HCT116 (cell line): Measurements from ENCODE around the gene PLEKHM3. TPM values are rescaled to one million over a fixed set of nuclear protein-coding genes. Genes with fewer than 3 reads are reported as not detected.

Experiments used
- ATAC-seq: fragments of 200-7000 bp; cut with Tn5 transposase; 2 replicates; pipeline ENCODE4 v1.9.1; 2020; ENCODE audit warnings: mild to moderate bottlenecking, moderate library complexity
- BruUV-seq: library from RNA; stranded (reverse); fragments of 400-500 nt; replicated peaks from 2 replicates; lab custom pipeline; 2021; lab: Mats Ljungman, UMichigan
- CTCF ChIA-PET: fragments of 300-600 bp; sonication (Branson Sonifier 250); formaldehyde crosslinking; loops from one replicate; lab custom pipeline; 2021; ENCODE audit warnings: antibody characterized with exemption; lab: Charles Lee
- POLR2A ChIA-PET: fragments of 300-600, 350-600 bp; sonication (Branson Sonifier 250); formaldehyde crosslinking; loops from one replicate; lab custom pipeline; 2021; ENCODE audit warnings: antibody characterized with exemption; lab: Charles Lee
- RAD21 ChIA-PET, 2 experiments: fragments of 300-600 bp; sonication (Branson Sonifier 250); formaldehyde crosslinking; loops; one replicate each; lab custom pipeline; 2023; ENCODE audit warnings: low total read pairs in 2 of 2; ENCODE audit not compliant: uncharacterized antibody in 2 of 2, unreplicated experiment in 2 of 2, low non-redundant PET in 1 of 2; lab: Charles Lee
- DNase-seq: peaks from one replicate; pipeline ENCODE4 v3.0.0-alpha.2; 2010; ENCODE audit warnings: low read depth, low spot score
- H2AFZ ChIP-seq: fragments of 200-600 bp; shearing (Covaris generic), sonication (generic); 2 replicates; pipeline ENCODE4 v1.6.1; 2017; ENCODE audit warnings: low read depth, mixed run types, mixed read lengths, antibody characterized with exemption, low read length; ENCODE audit not compliant: poor library complexity, severe bottlenecking
- H3K27ac ChIP-seq: 2 replicates; pipeline ENCODE4 v1.5.1; 2012; ENCODE audit warnings: low read depth, low read length
- H3K27me3 ChIP-seq: fragments of 200-600 bp; sonication (generic); 2 replicates; pipeline ENCODE4 v1.6.1; 2016; ENCODE audit warnings: mixed run types, low read length, mixed read lengths; ENCODE audit not compliant: insufficient read depth
- H3K36me3 ChIP-seq, 2 experiments: fragments of 200-500 bp in 1 of 2; fragments of 200-600 bp in 1 of 2; sonication (Bioruptor generic) in 1 of 2; sonication (generic) in 1 of 2; 2 replicates each; pipeline versions ENCODE4 v1.5.1 to v1.6.1; 2014 to 2016; ENCODE audit warnings: low read length in 2 of 2, inconsistent platforms in 1 of 2, mixed read lengths in 1 of 2, mixed run types in 1 of 2; ENCODE audit not compliant: insufficient read depth in 2 of 2, control insufficient read depth in 1 of 2
- H3K4me1 ChIP-seq, 2 experiments: fragments of 200-600 bp in 1 of 2; sonication (generic) in 1 of 2; 2 replicates each; pipeline versions ENCODE4 v1.5.1 to v1.6.1; 2012 to 2017; ENCODE audit warnings: low read length in 2 of 2, inconsistent platforms in 1 of 2, mild to moderate bottlenecking in 1 of 2, mixed read lengths in 1 of 2, mixed run types in 1 of 2, moderate library complexity in 1 of 2; ENCODE audit not compliant: insufficient read depth in 2 of 2, control insufficient read depth in 1 of 2
- H3K4me2 ChIP-seq: fragments of 200-600 bp; sonication (generic); 2 replicates; pipeline ENCODE4 v1.6.1; 2017; ENCODE audit warnings: mixed run types, low read length, mixed read lengths
- H3K4me3 ChIP-seq, 2 experiments: fragments of 200-600 bp in 1 of 2; sonication (generic) in 1 of 2; replicated peaks in 1 of 2; 2 replicates each; pipeline ENCODE4 v1.5.1; 2011 to 2016; ENCODE audit warnings: low read length in 2 of 2, control low read depth in 1 of 2, low read depth in 1 of 2, mild to moderate bottlenecking in 1 of 2, mixed read lengths in 1 of 2, mixed run types in 1 of 2
- H3K79me2 ChIP-seq: fragments of 200-600 bp; sonication (generic); 2 replicates; pipeline ENCODE4 v1.6.1; 2017; ENCODE audit warnings: mild to moderate bottlenecking, mixed run types, low read length, moderate library complexity, mixed read lengths; ENCODE audit not compliant: insufficient read depth
- H3K9ac ChIP-seq: fragments of 200-600 bp; sonication (generic); 2 replicates; pipeline ENCODE4 v1.6.1; 2016; ENCODE audit warnings: low read length, mixed read lengths
- H3K9me2 ChIP-seq: fragments of 200-600 bp; sonication (generic), shearing (Covaris generic); 2 replicates; pipeline ENCODE4 v1.6.1; 2017; ENCODE audit warnings: mixed run types, mild to moderate bottlenecking, moderate library complexity; ENCODE audit not compliant: insufficient read depth
- H3K9me3 ChIP-seq, 2 experiments: fragments of 200-500 bp in 1 of 2; fragments of 200-600 bp in 1 of 2; sonication (Bioruptor generic) in 1 of 2; sonication (generic) in 1 of 2; 2 replicates each; pipeline ENCODE4 v1.6.1; 2014 to 2017; ENCODE audit warnings: low read length in 2 of 2, mixed read lengths in 2 of 2, inconsistent platforms in 1 of 2, low read depth in 1 of 2, mild to moderate bottlenecking in 1 of 2, mixed run types in 1 of 2, moderate library complexity in 1 of 2; ENCODE audit not compliant: control insufficient read depth in 1 of 2, insufficient read depth in 1 of 2
- H4K20me1 ChIP-seq: fragments of 200-600 bp; sonication (generic), shearing (Covaris generic); 2 replicates; pipeline ENCODE4 v1.6.1; 2017; ENCODE audit warnings: mixed run types, mild to moderate bottlenecking, moderate library complexity; ENCODE audit not compliant: insufficient read depth
- CEBPB ChIP-seq: IDR thresholded peaks from 2 replicates; pipeline ENCODE4 v1.6.1; 2012; ENCODE audit warnings: low read depth
- EGR1 ChIP-seq: IDR thresholded peaks from 2 replicates; pipeline ENCODE4 v1.6.1; 2012; ENCODE audit warnings: low read depth
- EZH2 ChIP-seq: fragments of 200-600 bp; sonication (generic); IDR thresholded peaks from 2 replicates; pipeline ENCODE4 v1.6.1; 2017; ENCODE audit warnings: antibody characterized with exemption, mixed run types
- FOSL1 ChIP-seq: IDR thresholded peaks from 2 replicates; pipeline ENCODE4 v1.6.1; 2012; ENCODE audit warnings: low read depth
- RAD21 ChIP-seq: IDR thresholded peaks from 2 replicates; pipeline ENCODE4 v1.6.1; 2012; ENCODE audit warnings: low read depth, mild to moderate bottlenecking
- TCF7L2 ChIP-seq: IDR thresholded peaks from 2 replicates; pipeline ENCODE4 v1.7.0; 2011; ENCODE audit warnings: borderline replicate concordance, inconsistent platforms; ENCODE audit not compliant: insufficient read depth, insufficient read length; ENCODE audit errors: extremely low read depth
- YY1 ChIP-seq: IDR thresholded peaks from 2 replicates; pipeline ENCODE4 v1.6.1; 2011; ENCODE audit warnings: low read length, low read depth, moderate library complexity, mild to moderate bottlenecking; ENCODE audit not compliant: insufficient replicate concordance; ENCODE audit errors: extremely low read depth
- ZFX ChIP-seq: fragments of 450-650 bp; IDR thresholded peaks from 2 replicates; pipeline ENCODE4 v1.6.1; 2017
- intact Hi-C: fragments of 100-400 bp; cut with micrococcal nuclease; formaldehyde crosslinking; loops from 2 replicates; pipeline ENCODE4 v1.10.0; 2022
- total RNA-seq: library from RNA; stranded (reverse); gene quantifications from one replicate; pipeline ENCODE4 v1.2.1, GENCODE V29; 2021; ENCODE audit not compliant: unreplicated experiment
- TF ChIP-seq, protein P1 (sequence below): IDR thresholded peaks from 2 replicates; pipeline ENCODE4 v1.6.1; 2012; ENCODE audit warnings: low read depth
- TF ChIP-seq, protein P2 (sequence below): IDR thresholded peaks from 2 replicates; pipeline ENCODE4 v1.6.1; 2012
- TF ChIP-seq, protein P3 (sequence below): IDR thresholded peaks from 2 replicates; pipeline ENCODE4 v1.6.1; 2012
- TF ChIP-seq, protein P4 (sequence below), 3 experiments: fragments of 200-600 bp in 1 of 3; sonication (generic) in 1 of 3; IDR thresholded peaks in 2 of 3; conservative IDR thresholded peaks in 1 of 3; 2 replicates each; pipeline ENCODE4 v1.5.1; 2012 to 2017; ENCODE audit warnings: low read depth in 2 of 3, low read length in 2 of 3, antibody characterized with exemption in 1 of 3, borderline replicate concordance in 1 of 3, control low read depth in 1 of 3, mild to moderate bottlenecking in 1 of 3, mixed read lengths in 1 of 3, mixed run types in 1 of 3, moderate library complexity in 1 of 3; ENCODE audit not compliant: insufficient read depth in 1 of 3

The PLEKHM3 gene
- total RNA-seq, 1 experiment from 2014 or later: 6.3 TPM

DNA sequence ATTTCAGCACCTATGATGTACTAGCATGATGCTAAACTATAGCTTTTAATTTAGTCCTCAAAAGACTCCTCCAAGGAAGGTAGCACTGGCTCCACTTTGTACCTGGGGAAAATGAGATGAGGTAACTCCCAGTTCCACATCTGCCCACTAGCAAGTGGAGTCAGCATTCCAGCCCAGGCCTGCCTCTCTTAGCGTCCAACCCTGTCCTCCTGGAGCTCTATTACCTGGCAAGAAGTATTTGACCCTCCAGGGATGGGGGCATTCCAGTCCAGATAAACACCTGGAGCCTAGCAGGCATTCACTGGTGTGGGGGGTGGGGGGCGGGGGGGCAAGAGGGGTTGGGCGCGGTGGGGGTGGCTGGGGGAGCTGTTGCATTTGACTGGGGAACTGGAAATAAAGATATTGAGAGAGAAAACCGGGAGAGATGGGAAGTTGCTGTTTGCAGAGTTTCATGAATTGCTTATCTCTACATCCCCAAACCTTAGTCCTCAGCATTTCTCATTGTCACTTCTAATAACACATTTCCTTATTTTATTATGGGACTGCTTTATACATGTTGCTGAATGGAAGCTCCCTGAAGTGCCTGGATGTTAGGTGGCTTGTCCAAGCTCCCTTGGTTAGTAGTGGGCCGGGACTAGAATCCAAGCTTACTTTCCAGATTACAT, 233.6 kb downstream of the PLEKHM3 start (continued):
- TF ChIP-seq, protein P1, sequence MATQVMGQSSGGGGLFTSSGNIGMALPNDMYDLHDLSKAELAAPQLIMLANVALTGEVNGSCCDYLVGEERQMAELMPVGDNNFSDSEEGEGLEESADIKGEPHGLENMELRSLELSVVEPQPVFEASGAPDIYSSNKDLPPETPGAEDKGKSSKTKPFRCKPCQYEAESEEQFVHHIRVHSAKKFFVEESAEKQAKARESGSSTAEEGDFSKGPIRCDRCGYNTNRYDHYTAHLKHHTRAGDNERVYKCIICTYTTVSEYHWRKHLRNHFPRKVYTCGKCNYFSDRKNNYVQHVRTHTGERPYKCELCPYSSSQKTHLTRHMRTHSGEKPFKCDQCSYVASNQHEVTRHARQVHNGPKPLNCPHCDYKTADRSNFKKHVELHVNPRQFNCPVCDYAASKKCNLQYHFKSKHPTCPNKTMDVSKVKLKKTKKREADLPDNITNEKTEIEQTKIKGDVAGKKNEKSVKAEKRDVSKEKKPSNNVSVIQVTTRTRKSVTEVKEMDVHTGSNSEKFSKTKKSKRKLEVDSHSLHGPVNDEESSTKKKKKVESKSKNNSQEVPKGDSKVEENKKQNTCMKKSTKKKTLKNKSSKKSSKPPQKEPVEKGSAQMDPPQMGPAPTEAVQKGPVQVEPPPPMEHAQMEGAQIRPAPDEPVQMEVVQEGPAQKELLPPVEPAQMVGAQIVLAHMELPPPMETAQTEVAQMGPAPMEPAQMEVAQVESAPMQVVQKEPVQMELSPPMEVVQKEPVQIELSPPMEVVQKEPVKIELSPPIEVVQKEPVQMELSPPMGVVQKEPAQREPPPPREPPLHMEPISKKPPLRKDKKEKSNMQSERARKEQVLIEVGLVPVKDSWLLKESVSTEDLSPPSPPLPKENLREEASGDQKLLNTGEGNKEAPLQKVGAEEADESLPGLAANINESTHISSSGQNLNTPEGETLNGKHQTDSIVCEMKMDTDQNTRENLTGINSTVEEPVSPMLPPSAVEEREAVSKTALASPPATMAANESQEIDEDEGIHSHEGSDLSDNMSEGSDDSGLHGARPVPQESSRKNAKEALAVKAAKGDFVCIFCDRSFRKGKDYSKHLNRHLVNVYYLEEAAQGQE: no peak
- TF ChIP-seq RAD21: no peak
- TF ChIP-seq, protein P2, sequence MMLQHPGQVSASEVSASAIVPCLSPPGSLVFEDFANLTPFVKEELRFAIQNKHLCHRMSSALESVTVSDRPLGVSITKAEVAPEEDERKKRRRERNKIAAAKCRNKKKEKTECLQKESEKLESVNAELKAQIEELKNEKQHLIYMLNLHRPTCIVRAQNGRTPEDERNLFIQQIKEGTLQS: no peak

DNA sequence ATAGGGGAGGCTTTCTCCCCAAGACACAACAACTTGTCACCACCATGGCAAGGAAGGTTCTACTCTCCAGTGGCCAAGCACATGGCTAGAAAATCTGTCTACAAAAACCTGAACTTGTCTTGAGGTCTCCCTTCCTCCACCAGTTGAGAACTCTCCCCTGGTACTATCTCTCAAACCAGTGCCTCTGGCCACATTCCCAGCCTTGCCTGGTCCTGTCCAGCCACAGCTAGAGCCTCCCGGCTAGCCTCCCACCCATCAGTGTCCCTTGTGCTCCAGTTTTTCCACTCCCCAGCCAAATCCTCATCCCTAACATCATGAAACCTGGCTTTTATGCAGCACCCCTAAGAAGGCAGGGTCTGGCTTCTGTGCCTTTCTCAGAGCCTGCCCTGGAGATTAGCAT, 234.4 kb downstream of the PLEKHM3 start:
- no peak overlapping the region for H3K4me3 ChIP-seq
- peak overlapping the region; percentile 95 for H2AFZ ChIP-seq
- no peak for DNase-seq

More for the DNA sequence above, 234.4 kb downstream of the PLEKHM3 start:
- 0 out of 2 replicates have a peak overlapping the region, but pooled peaks have one; percentile 47 for H3K4me2 ChIP-seq
- H3K79me2 ChIP-seq: no peaks in the 10 kb centered on the region
- ChIA-PET CTCF (no interaction called here), POLR2A (interaction anchor here (2.2 kb wide), 1 partner anchor 21 kb away, joined by 8 read pairs; the partner anchor contains the start of gene FZD5), RAD21 (no interaction called here)
- no peak overlapping the region for H3K27ac ChIP-seq
- H3K4me1 ChIP-seq: peaks cover 26 to 41% of the 10 kb centered on the region in 2 experiments
- no peaks in the 10 kb centered on the region for H3K9me2 ChIP-seq
- no peaks in the 10 kb centered on the region for H4K20me1 ChIP-seq
- H3K27me3 ChIP-seq: no peaks in the 10 kb centered on the region
- ATAC-seq: no peak
- no peaks in the 10 kb centered on the region for H3K36me3 ChIP-seq
- H3K9ac ChIP-seq: no peak overlapping the region
- no peaks in the 10 kb centered on the region for H3K9me3 ChIP-seq
- BruUV-seq: no TSS peak
- intact Hi-C loops: no loop called here
- TF ChIP-seq, protein P3, sequence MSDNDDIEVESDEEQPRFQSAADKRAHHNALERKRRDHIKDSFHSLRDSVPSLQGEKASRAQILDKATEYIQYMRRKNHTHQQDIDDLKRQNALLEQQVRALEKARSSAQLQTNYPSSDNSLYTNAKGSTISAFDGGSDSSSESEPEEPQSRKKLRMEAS: no peak
- TF ChIP-seq FOSL1: no peak
- TF ChIP-seq EZH2: no peak
- TF ChIP-seq YY1: no peak
- TF ChIP-seq ZFX: no peak
- TF ChIP-seq EGR1: no peak
- TF ChIP-seq CEBPB: no peak
- TF ChIP-seq, protein P4, sequence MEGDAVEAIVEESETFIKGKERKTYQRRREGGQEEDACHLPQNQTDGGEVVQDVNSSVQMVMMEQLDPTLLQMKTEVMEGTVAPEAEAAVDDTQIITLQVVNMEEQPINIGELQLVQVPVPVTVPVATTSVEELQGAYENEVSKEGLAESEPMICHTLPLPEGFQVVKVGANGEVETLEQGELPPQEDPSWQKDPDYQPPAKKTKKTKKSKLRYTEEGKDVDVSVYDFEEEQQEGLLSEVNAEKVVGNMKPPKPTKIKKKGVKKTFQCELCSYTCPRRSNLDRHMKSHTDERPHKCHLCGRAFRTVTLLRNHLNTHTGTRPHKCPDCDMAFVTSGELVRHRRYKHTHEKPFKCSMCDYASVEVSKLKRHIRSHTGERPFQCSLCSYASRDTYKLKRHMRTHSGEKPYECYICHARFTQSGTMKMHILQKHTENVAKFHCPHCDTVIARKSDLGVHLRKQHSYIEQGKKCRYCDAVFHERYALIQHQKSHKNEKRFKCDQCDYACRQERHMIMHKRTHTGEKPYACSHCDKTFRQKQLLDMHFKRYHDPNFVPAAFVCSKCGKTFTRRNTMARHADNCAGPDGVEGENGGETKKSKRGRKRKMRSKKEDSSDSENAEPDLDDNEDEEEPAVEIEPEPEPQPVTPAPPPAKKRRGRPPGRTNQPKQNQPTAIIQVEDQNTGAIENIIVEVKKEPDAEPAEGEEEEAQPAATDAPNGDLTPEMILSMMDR (IDR thresholded peaks at IDR 0.05 in 2 of 3, conservative IDR thresholded peaks at IDR 0.05 in 1 of 3; ENCODE audit: borderline replicate concordance in 1 of 3, insufficient read depth in 1 of 3, low read depth in 2 of 3, low read length in 2 of 3): no peak
- no peak for TF ChIP-seq RAD21
- TF ChIP-seq TCF7L2: no peak
